ENCODE measurements around the gene BTBD1. TPM values are rescaled to one million over a fixed set of nuclear protein-coding genes. Genes with fewer than 3 reads are reported as not detected.

BTBD1 gene
- polyA plus RNA-seq, 2 of the 4 experiments (the other 2 are of a cell fraction): 53.1 to 95.8 TPM

GRCh38 chr15:82993144-82993543 is 73.9 kb downstream of the BTBD1 start (continued):
- TF ChIP-seq RAD21 (conservative IDR thresholded peaks at IDR 0.05 in 1 of 2, IDR thresholded peaks at IDR 0.05 in 1 of 2): no peak
- no peak for TF ChIP-seq SMC3 (IDR thresholded peaks at IDR 0.05)
- no peak for TF ChIP-seq MAFK (IDR thresholded peaks at IDR 0.05; ENCODE audit: partially characterized antibody)
- TF ChIP-seq EHF (CRISPR knock-in tag; IDR thresholded peaks at IDR 0.05): no peak
- TF ChIP-seq CBX2 (IDR thresholded peaks at IDR 0.05; ENCODE audit: borderline replicate concordance, low read depth): no peak
- no peak for TF ChIP-seq NPAS2 (CRISPR knock-in tag; IDR thresholded peaks at IDR 0.05; ENCODE audit: borderline replicate concordance)
- TF ChIP-seq, protein P1, sequence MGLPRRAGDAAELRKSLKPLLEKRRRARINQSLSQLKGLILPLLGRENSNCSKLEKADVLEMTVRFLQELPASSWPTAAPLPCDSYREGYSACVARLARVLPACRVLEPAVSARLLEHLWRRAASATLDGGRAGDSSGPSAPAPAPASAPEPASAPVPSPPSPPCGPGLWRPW (IDR thresholded peaks at IDR 0.05): no peak
- no peak for TF ChIP-seq CHD4 (IDR thresholded peaks at IDR 0.05; ENCODE audit: borderline replicate concordance)

DNA sequence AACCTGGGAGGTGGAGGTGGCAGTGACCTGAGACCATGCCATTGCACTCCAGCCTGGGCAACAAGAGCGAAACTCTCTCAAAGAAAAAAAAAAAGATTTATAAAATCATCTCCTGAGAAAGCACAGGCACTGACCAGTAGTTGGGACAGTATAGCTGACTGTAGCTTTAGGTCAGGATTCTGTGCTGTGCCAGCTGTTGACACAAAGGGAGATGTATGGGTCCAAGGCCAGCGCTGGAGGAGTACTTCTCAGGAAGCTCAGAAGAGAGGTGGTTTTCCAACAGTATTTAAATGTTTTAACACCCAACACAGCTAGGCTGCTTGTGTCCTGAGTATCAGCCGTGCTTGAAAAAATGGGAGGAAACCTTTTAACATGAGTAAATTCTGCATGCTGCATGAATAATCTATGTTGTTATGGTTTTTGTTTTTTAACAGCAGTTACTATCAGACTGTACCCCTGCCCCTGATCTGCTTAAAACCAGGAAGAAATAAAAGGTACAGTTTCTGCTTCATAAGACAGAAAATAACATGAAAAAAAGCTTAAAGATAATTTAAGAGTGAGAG is 74.5 kb downstream of the BTBD1 start:
- CTCF ChIA-PET: interaction anchor here (0.6 to 1.3 kb wide), 8 partner anchors 8 to 462 kb away, joined by 3 to 6 read pairs (median 3); partner anchors contain the start of gene RPS17
- no peak overlapping the region for H3K4me2 ChIP-seq
- POLR2A ChIA-PET: interaction anchor here (0.9 to 1.6 kb wide), 3 partner anchors 11 to 452 kb away, joined by 3 to 5 read pairs (median 3); partner anchors contain the start of gene RPS17
- no peak for TF ChIP-seq RFX5 (IDR thresholded peaks at IDR 0.05)
- DNase-seq (ENCODE audit: low read depth in 1 of 2, low spot score in 1 of 2) (no peak), ATAC-seq (no peak), FAIRE-seq (no peak)
- H3K4me1 ChIP-seq: peaks cover under 1% of the 10 kb centered on the region; the same call in 2 of the 3 replicates
- no peaks in the 10 kb centered on the region for H3K9me3 ChIP-seq
- no peak overlapping the region for H3K4me3 ChIP-seq
- 89% methylated on average over 3 of the region's 3 CpGs for WGBS (ENCODE audit: missing lambda C conversion rate)
- no peak overlapping the region for H3K27ac ChIP-seq

DNA sequence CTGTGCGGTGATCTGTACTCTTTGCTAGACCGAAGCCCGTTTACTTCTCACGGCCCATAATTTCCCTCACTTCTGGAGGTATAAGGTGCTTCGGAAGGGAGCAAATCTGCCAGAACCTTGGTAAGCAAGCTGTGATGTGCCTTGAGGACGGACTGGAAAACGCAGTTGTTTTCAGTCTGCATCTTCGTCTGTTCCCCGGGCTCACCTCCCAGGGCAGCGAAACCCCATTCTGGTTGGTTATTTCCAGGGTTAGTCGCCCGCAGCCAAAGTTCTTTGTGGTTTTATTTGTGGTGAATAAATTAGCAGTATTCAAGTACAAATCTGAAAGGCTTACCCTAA is 80.6 kb downstream of the BTBD1 start:
- peak in 1 of 2 experiments; percentile 60 for DNase-seq (ENCODE audit: low read depth in 1 of 2, low spot score in 1 of 2)
- Histone ChIP-seq H3K4me1 (peaks cover 13% of the 10 kb centered on the region), H3K4me2 (peak overlapping the region; percentile 80), H3K27ac (peak overlapping the region; percentile 95 to 96), H3K9me3 (no peaks in the 10 kb centered on the region), H3K4me3 (peak overlapping the region; percentile 59)
- 5% methylated on average over 12 of the region's 12 CpGs for WGBS (ENCODE audit: missing lambda C conversion rate)
- no peak for TF ChIP-seq KDM1A (IDR thresholded peaks at IDR 0.05; ENCODE audit: low read depth)
- no peak for TF ChIP-seq MYC (IDR thresholded peaks at IDR 0.05; ENCODE audit: borderline replicate concordance, low read length)
- no peak for TF ChIP-seq TFCP2L1 (CRISPR knock-in tag; IDR thresholded peaks at IDR 0.05)
- TF ChIP-seq BHLHE40 (IDR thresholded peaks at IDR 0.05; ENCODE audit: low read depth, low read length): no peak
- TF ChIP-seq ZNF302 (CRISPR knock-in tag; IDR thresholded peaks at IDR 0.05): no peak
- ChIA-PET POLR2A (interaction anchor here (0.8 to 1.9 kb wide), 11 partner anchors 10 to 446 kb away, joined by 3 to 17 read pairs (median 5); partner anchors contain the start of genes BTBD1, C15orf40, RPS17 and WHAMM), CTCF (interaction anchor here (0.9 to 7.3 kb wide), 8 partner anchors 10 to 137 kb away, joined by 3 to 48 read pairs (median 6); partner anchors contain the start of gene C15orf40)
- no peak for FAIRE-seq
- peak; percentile 62 to 67 for ATAC-seq

DNA sequence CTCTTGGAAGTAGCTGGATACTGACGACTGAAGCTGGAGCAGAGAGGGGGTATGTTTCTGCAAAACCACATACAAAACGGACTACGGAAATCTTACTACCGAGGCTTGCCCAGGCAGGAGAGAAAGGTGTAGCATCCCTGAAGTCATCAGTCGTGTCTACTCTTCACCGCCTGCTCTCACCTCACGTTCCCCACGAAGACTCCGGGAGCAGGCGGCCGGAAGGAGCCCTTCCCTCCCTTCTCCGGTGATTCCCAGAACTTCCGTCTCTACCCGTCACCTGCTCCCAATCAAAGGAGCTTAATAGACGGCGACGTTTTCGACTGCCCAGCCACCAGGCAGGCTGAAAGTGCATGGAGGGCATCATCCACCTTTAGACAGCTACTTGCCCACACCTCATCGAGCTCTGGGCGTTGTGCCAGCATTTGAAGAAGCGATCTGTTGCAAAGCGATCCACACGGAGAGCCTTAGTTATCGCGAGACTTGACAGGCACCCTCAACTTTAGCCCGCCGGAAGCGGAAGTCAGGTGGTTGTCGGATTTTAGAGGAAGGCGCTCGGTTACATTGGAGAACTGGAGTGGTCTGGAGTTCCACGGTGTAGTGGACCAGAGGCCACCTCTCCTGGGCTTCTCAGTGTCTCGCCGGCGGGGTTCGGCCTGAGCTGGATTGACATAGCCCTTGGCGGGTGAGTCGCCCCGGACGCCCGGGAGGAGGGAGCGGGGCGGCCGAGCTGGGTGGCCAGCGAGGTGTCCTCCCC is 81.2 kb downstream of the BTBD1 start, which contains the start of gene RAMAC:
TSS of gene RAMAC (plus strand) at position 523 of the 754 bp plus-strand sequence. CDS start 2,809 bp downstream, outside the sequence.
- Histone ChIP-seq H3K27ac (peak within 1 kb of the TSS; percentile 95 to 96), H3K9me3 (no peaks in the 10 kb centered on the region), H3K4me3 (peak within 1 kb of the TSS; percentile 59), H3K4me2 (peak within 1 kb of the TSS; percentile 80), H3K4me1 (peaks cover 13% of the 10 kb centered on the region)
- FAIRE-seq: peak; percentile 97
- CTCF ChIA-PET: interaction anchor here (0.9 to 7.3 kb wide), 8 partner anchors 9 to 136 kb away, joined by 3 to 48 read pairs (median 6); partner anchors contain the start of gene C15orf40
- POLR2A ChIA-PET: interaction anchor here (0.7 to 1.9 kb wide), 13 partner anchors 9 to 445 kb away, joined by 3 to 17 read pairs (median 4); partner anchors contain the start of genes BTBD1, C15orf40, RPS17 and WHAMM
- peak; percentile 93 to 98 for DNase-seq (ENCODE audit: low read depth in 1 of 2, low spot score in 1 of 2)
- 4% methylated on average over 37 of the region's 45 CpGs for WGBS (ENCODE audit: missing lambda C conversion rate)
- peak; percentile 99 for ATAC-seq
- TF ChIP-seq, protein P2, sequence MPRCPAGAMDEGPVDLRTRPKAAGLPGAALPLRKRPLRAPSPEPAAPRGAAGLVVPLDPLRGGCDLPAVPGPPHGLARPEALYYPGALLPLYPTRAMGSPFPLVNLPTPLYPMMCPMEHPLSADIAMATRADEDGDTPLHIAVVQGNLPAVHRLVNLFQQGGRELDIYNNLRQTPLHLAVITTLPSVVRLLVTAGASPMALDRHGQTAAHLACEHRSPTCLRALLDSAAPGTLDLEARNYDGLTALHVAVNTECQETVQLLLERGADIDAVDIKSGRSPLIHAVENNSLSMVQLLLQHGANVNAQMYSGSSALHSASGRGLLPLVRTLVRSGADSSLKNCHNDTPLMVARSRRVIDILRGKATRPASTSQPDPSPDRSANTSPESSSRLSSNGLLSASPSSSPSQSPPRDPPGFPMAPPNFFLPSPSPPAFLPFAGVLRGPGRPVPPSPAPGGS (IDR thresholded peaks at IDR 0.05): peak; percentile 59; the same call in 1 of the 3 replicates
- TF ChIP-seq SMC3 (IDR thresholded peaks at IDR 0.05) (no peak), RARB (CRISPR knock-in tag; IDR thresholded peaks at IDR 0.05) (no peak), NFE2L2 (conservative IDR thresholded peaks at IDR 0.05; ENCODE audit: low read length) (no peak), MAFK (IDR thresholded peaks at IDR 0.05; ENCODE audit: partially characterized antibody) (no peak), ZSCAN20 (CRISPR knock-in tag; IDR thresholded peaks at IDR 0.05) (peak; percentile 74; the same call in 1 of the 2 replicates), HOXA7 (CRISPR knock-in tag; IDR thresholded peaks at IDR 0.05) (peak; percentile 62), CEBPB (IDR thresholded peaks at IDR 0.05) (0 out of 4 replicates have a peak, but pooled peaks of 1 of the 2 experiments have one; percentile 13), MAZ (IDR thresholded peaks at IDR 0.05; ENCODE audit: borderline replicate concordance, low read depth, low read length) (no peak), HOXB5 (CRISPR knock-in tag; IDR thresholded peaks at IDR 0.05) (peak; percentile 93), EP300 (IDR thresholded peaks at IDR 0.05) (no peak), FOSB (CRISPR knock-in tag; IDR thresholded peaks at IDR 0.05) (no peak), CHD2 (IDR thresholded peaks at IDR 0.05; ENCODE audit: low read length, partially characterized antibody) (peak; percentile 88), SREBF2 (IDR thresholded peaks at IDR 0.05) (no peak), ZFP36 (IDR thresholded peaks at IDR 0.05; ENCODE audit: borderline replicate concordance, partially characterized antibody) (no peak), HOXB13 (CRISPR knock-in tag; IDR thresholded peaks at IDR 0.05; ENCODE audit: low read depth) (peak; percentile 98), RAD21 (conservative IDR thresholded peaks at IDR 0.05 in 1 of 2, IDR thresholded peaks at IDR 0.05 in 1 of 2) (no peak), HDAC2 (IDR thresholded peaks at IDR 0.05) (no peak), ZC3H11A (IDR thresholded peaks at IDR 0.05) (no peak), CBX2 (IDR thresholded peaks at IDR 0.05; ENCODE audit: borderline replicate concordance, low read depth) (no peak)

Data from A549 (cell line).